Activated B cell treated with CpG ODN at 0.5 μM for 24 hours (primary cell): Measurements from ENCODE around the gene TMEM252. TPM values are rescaled to one million over a fixed set of nuclear protein-coding genes. Genes with fewer than 3 reads are reported as not detected.
A peak's percentile ranks its signal among the peaks of the same experiment; 100 is the strongest.

Experiments
- ATAC-seq: fragments of 200-7000 bp; cut with Tn5 transposase; one replicate; pipeline ENCODE4 v1.10.0; 2021; ENCODE audit warnings: low read depth, mild to moderate bottlenecking, moderate library complexity
- CTCF ChIA-PET: fragments of 350-600 bp; sonication (Branson Sonifier 250); formaldehyde crosslinking; loops from one replicate; lab custom pipeline; 2021; ENCODE audit warnings: antibody characterized with exemption; lab: Charles Lee
- POLR2A ChIA-PET: fragments of 350-600 bp; sonication (Branson Sonifier 250); formaldehyde crosslinking; loops from one replicate; lab custom pipeline; 2021; ENCODE audit warnings: antibody characterized with exemption; lab: Charles Lee
- DNase-seq: peaks from one replicate; pipeline ENCODE4 v3.0.0; 2022
- H3K27ac Mint-ChIP-seq: one replicate; pipeline ENCODE4 v1.8.0; 2020; ENCODE audit warnings: mixed read lengths
- H3K27me3 Mint-ChIP-seq: one replicate; pipeline ENCODE4 v1.8.0; 2021; ENCODE audit warnings: mixed read lengths
- H3K36me3 Mint-ChIP-seq: one replicate; pipeline ENCODE4 v1.8.0; 2021; ENCODE audit warnings: low read depth, mixed read lengths
- H3K4me1 Mint-ChIP-seq: one replicate; pipeline ENCODE4 v1.8.0; 2021; ENCODE audit warnings: mixed read lengths
- H3K4me3 Mint-ChIP-seq: one replicate; pipeline ENCODE4 v1.8.0; 2020; ENCODE audit warnings: mild to moderate bottlenecking, mixed read lengths
- H3K9me3 Mint-ChIP-seq: one replicate; pipeline ENCODE4 v1.8.0; 2020; ENCODE audit warnings: mixed read lengths
- CTCF ChIP-seq: fragments of 200-600 bp; IDR thresholded peaks from one replicate; pipeline ENCODE4 v1.8.0; 2022; ENCODE audit warnings: antibody characterized with exemption, mild to moderate bottlenecking
- intact Hi-C: fragments of 100-400 bp; cut with micrococcal nuclease; formaldehyde crosslinking; loops from one replicate; pipeline ENCODE4 v1.15.1; 2024
- total RNA-seq: library from RNA; stranded (reverse); gene quantifications from 2 replicates; pipeline ENCODE4 v1.2.3, GENCODE V29; 2022

TMEM252 gene
- total RNA-seq, 1 donor from 2014 or later: not detected

- intact Hi-C loops: loop anchor here (5.0 kb wide), 1 partner anchor 38 kb away; no protein-coding TSS in a partner anchor
Measured at GRCh38 chr9:68545033-68545705, 4.5 kb upstream of the TMEM252 start.

GRCh38 chr9:68541568-68541967 lies 885 bp upstream of the TMEM252 start:
- Mint-ChIP-seq H3K4me1 (peaks cover 24% of the 10 kb centered on the region), H3K36me3 (no peaks in the 10 kb centered on the region), H3K4me3 (no peak overlapping the region), H3K9me3 (no peaks in the 10 kb centered on the region), H3K27ac (no peak overlapping the region), H3K27me3 (no peaks in the 10 kb centered on the region)
- CTCF ChIA-PET: interaction anchor here (1.4 to 2.8 kb wide), 3 partner anchors 18 to 34 kb away, joined by 4 to 10 read pairs (median 5); no protein-coding TSS in a partner anchor
- POLR2A ChIA-PET: no interaction called here
- ATAC-seq (no peak), DNase-seq (no peak)
- intact Hi-C loops: no loop called here
- no peak for TF ChIP-seq CTCF

More at GRCh38 chr9:68545033-68545705, 4.5 kb upstream of the TMEM252 start:
- ATAC-seq (no peak), DNase-seq (no peak)
- Mint-ChIP-seq H3K4me3 (peak overlapping the region; percentile 8), H3K27ac (peak overlapping the region; percentile 9), H3K27me3 (no peaks in the 10 kb centered on the region), H3K4me1 (peaks cover 45% of the 10 kb centered on the region), H3K36me3 (no peaks in the 10 kb centered on the region), H3K9me3 (no peaks in the 10 kb centered on the region)
- POLR2A ChIA-PET: interaction anchor here (0.6 kb wide), 1 partner anchor 95 kb away, joined by 6 read pairs; no protein-coding TSS in a partner anchor
- TF ChIP-seq CTCF: no peak
- CTCF ChIA-PET: no interaction called here

- no peak overlapping the region for H3K27ac Mint-ChIP-seq
- no peaks in the 10 kb centered on the region for H3K27me3 Mint-ChIP-seq
- intact Hi-C loops: no loop called here
- H3K9me3 Mint-ChIP-seq: no peaks in the 10 kb centered on the region
- POLR2A ChIA-PET: no interaction called here
- peaks cover 6% of the 10 kb centered on the region for H3K4me1 Mint-ChIP-seq
- no peak overlapping the region for H3K4me3 Mint-ChIP-seq
- DNase-seq: no peak
- TF ChIP-seq CTCF: no peak
- no peaks in the 10 kb centered on the region for H3K36me3 Mint-ChIP-seq
- CTCF ChIA-PET: no interaction called here
- ATAC-seq: no peak
Measured at GRCh38 chr9:68538200-68538599, 2.5 kb downstream of the TMEM252 start.

- DNase-seq: no peak
- no peak for ATAC-seq
- Mint-ChIP-seq H3K27ac (no peak overlapping the region), H3K27me3 (no peaks in the 10 kb centered on the region), H3K4me1 (peaks cover 6% of the 10 kb centered on the region), H3K9me3 (no peaks in the 10 kb centered on the region), H3K36me3 (no peaks in the 10 kb centered on the region), H3K4me3 (no peak overlapping the region)
- no peak for TF ChIP-seq CTCF
- intact Hi-C loops: no loop called here
- ChIA-PET POLR2A (no interaction called here), CTCF (no interaction called here)
Measured at GRCh38 chr9:68537616-68537880, 3.1 kb downstream of the TMEM252 start.

GRCh38 chr9:68536876-68537615 lies 3.6 kb downstream of the TMEM252 start:
- no peak for TF ChIP-seq CTCF
- no peak overlapping the region for H3K27ac Mint-ChIP-seq

More at GRCh38 chr9:68536876-68537615, 3.6 kb downstream of the TMEM252 start:
- CTCF ChIA-PET: interaction anchor here (1.1 kb wide), 1 partner anchor 31 kb away, joined by 3 read pairs; no protein-coding TSS in a partner anchor
- Mint-ChIP-seq H3K4me3 (no peak overlapping the region), H3K36me3 (no peaks in the 10 kb centered on the region), H3K27me3 (no peaks in the 10 kb centered on the region), H3K4me1 (peaks cover 5% of the 10 kb centered on the region), H3K9me3 (no peaks in the 10 kb centered on the region)
- POLR2A ChIA-PET: no interaction called here
- intact Hi-C loops: no loop called here
- no peak for DNase-seq
- ATAC-seq: no peak
